GM12864 (cell line): ENCODE measurements around the gene CUL7.

Source experiments
- DNase-seq: peaks from one replicate; pipeline ENCODE4 v3.0.0-alpha.2; 2011; ENCODE audit warnings: low read depth
- H3K4me3 ChIP-seq: 2 replicates; pipeline ENCODE4 v1.5.1; 2011; ENCODE audit warnings: mild to moderate bottlenecking, low read depth, low read length, control low read depth
- CTCF ChIP-seq: IDR thresholded peaks from 2 replicates; pipeline ENCODE4 v1.5.1; 2011; ENCODE audit warnings: low read depth, mild to moderate bottlenecking, moderate library complexity, low read length, control low read depth, inconsistent platforms; ENCODE audit errors: missing control alignments

The CUL7 gene

DNA sequence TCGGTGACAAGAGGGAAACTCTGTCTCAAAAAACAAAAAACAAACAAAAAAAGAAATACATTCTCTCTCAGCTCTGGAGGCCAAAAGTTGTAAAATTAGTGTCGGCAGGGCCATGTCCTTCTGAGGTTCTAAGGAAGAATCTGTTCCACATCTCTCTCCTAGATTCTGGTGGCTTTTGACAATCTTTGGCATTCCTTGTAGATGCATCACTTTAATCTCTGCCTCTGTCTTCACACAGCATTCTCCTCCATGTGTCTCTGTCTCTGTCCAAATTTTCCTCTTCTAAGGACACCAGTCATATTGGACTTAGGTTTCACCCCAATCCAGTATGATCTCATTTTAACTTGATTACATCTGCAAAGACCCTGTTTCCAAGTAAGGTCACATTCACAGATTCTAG, 60.2 kb downstream of the CUL7 start:
- H3K4me3 ChIP-seq: no peak overlapping the region
- DNase-seq: no peak
- TF ChIP-seq CTCF: no peak

- no peak for TF ChIP-seq CTCF
- H3K4me3 ChIP-seq: no peak overlapping the region
- DNase-seq: no peak
Measured at GRCh38 chr6:42989923-42990322, 63.7 kb downstream of the CUL7 start.

- no peak overlapping the region for H3K4me3 ChIP-seq
- TF ChIP-seq CTCF: no peak
- no peak for DNase-seq
Measured at GRCh38 chr6:42988486-42989020, 65.1 kb downstream of the CUL7 start.
